AG04450 (cell line): ENCODE results near the gene LIPJ. TPM values are rescaled to one million over a fixed set of nuclear protein-coding genes. Genes with fewer than 3 reads are reported as not detected.

ENCODE experiments used
- CTCF ChIA-PET: fragments of 300-600, 350-600 bp; formaldehyde crosslinking; extraction: SDS; loops from one replicate; lab custom pipeline; 2022; ENCODE audit warnings: antibody characterized with exemption, inconsistent platforms; lab: Charles Lee
- POLR2A ChIA-PET: fragments of 350-600 bp; formaldehyde crosslinking; extraction: SDS; loops from one replicate; lab custom pipeline; 2021; ENCODE audit warnings: antibody characterized with exemption, inconsistent platforms; lab: Yijun Ruan, JAX
- DNase-seq: peaks from one replicate; pipeline ENCODE4 v3.0.0-alpha.2; 2011; ENCODE audit warnings: low read depth, low spot score
- H3K27ac ChIP-seq: one replicate; pipeline ENCODE4 v1.5.1; 2012; ENCODE audit warnings: low read depth, low read length, control low read depth
- H3K27me3 ChIP-seq: one replicate; pipeline ENCODE4 v1.6.0; 2012; ENCODE audit warnings: low read length; ENCODE audit not compliant: control insufficient read depth, insufficient read depth
- H3K4me3 ChIP-seq: 2 replicates; pipeline ENCODE4 v1.5.1; 2011; ENCODE audit warnings: mild to moderate bottlenecking, low read depth, low read length, control low read depth
- H3K9me3 ChIP-seq: 2 replicates; pipeline ENCODE4 v1.5.1; 2012; ENCODE audit warnings: low read length; ENCODE audit not compliant: control insufficient read depth, insufficient read depth
- CTCF ChIP-seq: IDR thresholded peaks from 2 replicates; pipeline ENCODE4 v1.5.1; 2011; ENCODE audit warnings: low read depth, low read length, control low read depth, inconsistent platforms
- polyA plus RNA-seq: library from polyadenylated mRNA; depleted of rRNA; stranded (reverse); fragments of >200 nt; gene quantifications from 2 replicates; pipeline ENCODE4 v1.2.3, GENCODE V29; 2011

Gene LIPJ
- polyA plus RNA-seq, 1 experiment: not detected

- ChIA-PET POLR2A (no interaction called here), CTCF (no interaction called here)
Observed at GRCh38 chr10:88542522-88542921, 44.0 kb upstream of the LIPJ start.

GRCh38 chr10:88544140-88544870, 42.3 kb upstream of the LIPJ start:
- no peaks in the 10 kb centered on the region for H3K27me3 ChIP-seq
- ChIA-PET CTCF (interaction anchor here (1.4 kb wide), 1 partner anchor 9 kb away, joined by 4 read pairs; no protein-coding TSS in a partner anchor), POLR2A (no interaction called here)
- TF ChIP-seq CTCF: no peak
- H3K9me3 ChIP-seq: no peaks in the 10 kb centered on the region
- DNase-seq: no peak
- no peak overlapping the region for H3K27ac ChIP-seq
- H3K4me3 ChIP-seq: no peak overlapping the region

More at GRCh38 chr10:88542522-88542921, 44.0 kb upstream of the LIPJ start:
- no peak for DNase-seq
- Histone ChIP-seq H3K27ac (no peak overlapping the region), H3K27me3 (no peaks in the 10 kb centered on the region), H3K4me3 (no peak overlapping the region), H3K9me3 (no peaks in the 10 kb centered on the region)
- no peak for TF ChIP-seq CTCF

- POLR2A ChIA-PET: interaction anchor here (0.6 kb wide), 1 partner anchor 52 kb away, joined by 3 read pairs; no protein-coding TSS in a partner anchor
- CTCF ChIA-PET: interaction anchor here (1.4 kb wide), 1 partner anchor 8 kb away, joined by 4 read pairs; no protein-coding TSS in a partner anchor
Observed at GRCh38 chr10:88545359-88545758, 41.2 kb upstream of the LIPJ start.

GRCh38 chr10:88546497-88546896, 40.1 kb upstream of the LIPJ start:
- Histone ChIP-seq H3K27me3 (no peaks in the 10 kb centered on the region), H3K27ac (no peak overlapping the region), H3K4me3 (no peak overlapping the region), H3K9me3 (no peaks in the 10 kb centered on the region)
- no peak for TF ChIP-seq CTCF
- ChIA-PET CTCF (no interaction called here), POLR2A (no interaction called here)
- no peak for DNase-seq

More at GRCh38 chr10:88545359-88545758, 41.2 kb upstream of the LIPJ start:
- DNase-seq: no peak
- H3K4me3 ChIP-seq: no peak overlapping the region
- no peaks in the 10 kb centered on the region for H3K9me3 ChIP-seq
- H3K27me3 ChIP-seq: no peaks in the 10 kb centered on the region
- H3K27ac ChIP-seq: no peak overlapping the region
- no peak for TF ChIP-seq CTCF

- ChIA-PET CTCF (interaction anchor here (1.3 to 2.7 kb wide), 4 partner anchors 14 to 701 kb away, joined by 3 to 18 read pairs (median 4); no protein-coding TSS in a partner anchor), POLR2A (no interaction called here)
- H3K4me3 ChIP-seq: no peak overlapping the region
- H3K9me3 ChIP-seq: peaks cover 2% of the 10 kb centered on the region; the same call in 1 of the 2 replicates
- no peak for TF ChIP-seq CTCF
- no peaks in the 10 kb centered on the region for H3K27me3 ChIP-seq
- H3K27ac ChIP-seq: no peak overlapping the region
- no peak for DNase-seq
Observed at GRCh38 chr10:88551246-88551645, 35.3 kb upstream of the LIPJ start.
